HEK293T (cell line): Measurements from ENCODE around the gene DFFA.

ENCODE experiments used
- CTBP1 ChIP-seq: fragments of 450-650 bp; IDR thresholded peaks from 2 replicates; pipeline ENCODE4 v1.6.1; 2016; ENCODE audit warnings: borderline replicate concordance
- ELF4 ChIP-seq: fragments of 450-650 bp; IDR thresholded peaks from 2 replicates; pipeline ENCODE4 v1.6.1; 2017; ENCODE audit warnings: antibody characterized with exemption
- FOXA1 ChIP-seq: fragments of 450-650 bp; IDR thresholded peaks from 2 replicates; pipeline ENCODE4 v1.6.1; 2016; ENCODE audit warnings: mild to moderate bottlenecking
- TARDBP ChIP-seq: fragments of 450-650 bp; IDR thresholded peaks from 2 replicates; pipeline ENCODE4 v1.6.1; 2016
- ZNF384 ChIP-seq: fragments of 450-650 bp; IDR thresholded peaks from 2 replicates; pipeline ENCODE4 v1.6.1; 2016

DNA sequence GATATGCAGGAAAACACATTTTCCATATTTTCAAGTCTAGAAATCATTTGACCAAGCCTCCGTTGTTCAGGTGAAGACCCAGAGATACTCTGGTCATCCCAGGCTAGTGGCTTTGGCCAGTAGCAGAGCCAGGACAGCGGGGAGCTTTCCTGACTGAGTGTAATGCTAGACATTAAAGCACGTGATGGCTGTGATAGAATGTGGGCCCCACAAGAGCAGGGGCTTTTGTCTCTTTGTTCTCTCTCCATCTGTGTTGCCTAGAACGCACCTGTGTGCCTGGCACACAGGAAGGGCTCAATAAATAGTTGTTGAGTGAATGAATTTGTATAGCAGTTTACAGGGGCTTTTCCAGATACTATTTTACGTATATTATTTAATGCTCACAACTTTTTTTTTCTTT, 31.5 kb downstream of the DFFA start:
- TF ChIP-seq TARDBP = no peak
- TF ChIP-seq CTBP1 = no peak
- TF ChIP-seq ELF4 = no peak
- TF ChIP-seq ZNF384 = no peak
- no peak for TF ChIP-seq FOXA1
